CMK (cell line): ENCODE data around the gene LRRC72.

Experiments
- DNase-seq: peaks from one replicate; pipeline ENCODE4 v3.0.0-alpha.2; 2010; ENCODE audit warnings: low read depth

Gene LRRC72

GRCh38 chr7:16626388-16626787 is 99.8 kb downstream of the LRRC72 start:
- no peak for DNase-seq

- no peak for DNase-seq
These were observed 100.6 kb downstream of the LRRC72 start for GRCh38 chr7:16627236-16627635.

GRCh38 chr7:16630654-16631053 is 104.0 kb downstream of the LRRC72 start:
- no peak for DNase-seq
